Heart left ventricle (tissue), 13 donors: ENCODE data around the gene KRT9.
"Not testable (repeated sequence)": the region's sequence is repeated elsewhere in the genome, so short reads cannot be mapped to it uniquely, and the experiment has no call there.

Experiments used
- POLR2A ChIP-seq, 2 donors: fragments of 450-650 bp; IDR thresholded peaks; one replicate each; pipeline ENCODE4 v1.6.1; 2017; ENCODE audit warnings: antibody characterized with exemption in 2 of 2, mild to moderate bottlenecking in 2 of 2, moderate library complexity in 2 of 2
- TF ChIP-seq, protein P1 (sequence below), 12 donors: fragments of 200-600 bp; sonication (generic) in 4 of 12; IDR thresholded peaks; one replicate each; pipeline versions ENCODE4 v1.5.0 to v1.8.0; 2018 to 2022; ENCODE audit warnings: antibody characterized with exemption in 12 of 12, mild to moderate bottlenecking in 5 of 12
- donor health status: ischemic (EF 13 %, LVEDD 7.1; RV severe dilation, severe dysfunction).
- donor health status: DM: no; HTN: yes; CAD: no.
- donor health status: DM: no; HTN: no; CAD: no.
- donor health status: ischemic (EF 25% LVEDD 6.9; RV normal size, moderate dysfunction).
- donor health status: ischemic (EF 25% LVEDD 5.7; RV mildly dilated, moderate dysfunction).
- donor health status: ischemic (EF 35%, LVEDD 5.7; RV mildly dilated, moderate dysfunction).
- donor health status: nonischemic (EF 11% LVEDD 7.7; RV severe dilation, severe dysfunction).
- donor health status: DM: yes; HTN: yes; CAD: no.
- donor health status: PGD.
- donor health status: ischemic (EF 29% LVEDD 5.4; RV normal size, mild dysfunction).
- donor health status: nonischemic (EF 23%, LVEDD 6.1; RV moderate dilation, normal function).

DNA sequence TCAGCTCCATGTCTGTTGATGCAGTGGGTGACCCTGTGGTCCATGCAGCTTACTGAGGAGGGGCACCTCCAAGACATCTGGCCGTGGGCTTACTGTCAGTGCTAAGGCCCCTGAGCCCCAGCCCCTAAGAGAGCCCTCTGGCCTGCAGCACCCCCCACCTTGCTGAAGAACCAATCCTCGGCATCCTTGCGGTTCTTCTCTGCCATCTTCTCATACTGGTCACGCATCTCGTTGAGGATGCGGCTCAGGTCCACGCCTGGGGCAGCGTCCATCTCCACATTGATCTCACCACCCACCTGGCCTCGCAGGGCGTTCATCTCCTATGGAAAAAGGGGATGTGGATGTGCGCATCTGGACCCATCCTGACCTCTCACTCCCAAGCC, 49.6 kb upstream of the KRT9 start:
- not testable (repeated sequence) for TF ChIP-seq POLR2A (IDR thresholded peaks at IDR 0.05)
- TF ChIP-seq, protein P1, sequence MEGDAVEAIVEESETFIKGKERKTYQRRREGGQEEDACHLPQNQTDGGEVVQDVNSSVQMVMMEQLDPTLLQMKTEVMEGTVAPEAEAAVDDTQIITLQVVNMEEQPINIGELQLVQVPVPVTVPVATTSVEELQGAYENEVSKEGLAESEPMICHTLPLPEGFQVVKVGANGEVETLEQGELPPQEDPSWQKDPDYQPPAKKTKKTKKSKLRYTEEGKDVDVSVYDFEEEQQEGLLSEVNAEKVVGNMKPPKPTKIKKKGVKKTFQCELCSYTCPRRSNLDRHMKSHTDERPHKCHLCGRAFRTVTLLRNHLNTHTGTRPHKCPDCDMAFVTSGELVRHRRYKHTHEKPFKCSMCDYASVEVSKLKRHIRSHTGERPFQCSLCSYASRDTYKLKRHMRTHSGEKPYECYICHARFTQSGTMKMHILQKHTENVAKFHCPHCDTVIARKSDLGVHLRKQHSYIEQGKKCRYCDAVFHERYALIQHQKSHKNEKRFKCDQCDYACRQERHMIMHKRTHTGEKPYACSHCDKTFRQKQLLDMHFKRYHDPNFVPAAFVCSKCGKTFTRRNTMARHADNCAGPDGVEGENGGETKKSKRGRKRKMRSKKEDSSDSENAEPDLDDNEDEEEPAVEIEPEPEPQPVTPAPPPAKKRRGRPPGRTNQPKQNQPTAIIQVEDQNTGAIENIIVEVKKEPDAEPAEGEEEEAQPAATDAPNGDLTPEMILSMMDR (IDR thresholded peaks at IDR 0.05): not testable (repeated sequence)
